SK-N-SH (cell line): ENCODE results near the gene CNTNAP2. TPM values are rescaled to one million over a fixed set of nuclear protein-coding genes. Genes with fewer than 3 reads are reported as not detected.

Experiments
- CTCF ChIA-PET: fragments of 300-600, 350-600 bp; formaldehyde crosslinking; extraction: SDS; loops from one replicate; lab custom pipeline; 2021; lab: Yijun Ruan, JAX
- POLR2A ChIA-PET: fragments of 350-600 bp; sonication (Branson Sonifier 250); formaldehyde crosslinking; extraction: SDS; loops from one replicate; lab custom pipeline; 2020; ENCODE audit warnings: antibody characterized with exemption, inconsistent platforms; lab: Yijun Ruan, JAX
- DNase-seq: peaks from one replicate; pipeline ENCODE4 v3.0.0; 2012
- H2AFZ ChIP-seq: fragments of 200-600 bp; sonication (generic); 2 replicates; pipeline ENCODE4 v1.8.1; 2016; ENCODE audit warnings: antibody characterized with exemption, mild to moderate bottlenecking, low read depth
- H3F3A ChIP-seq: fragments of 200-600 bp; sonication (generic); replicated peaks from 2 replicates; pipeline ENCODE3; 2016; ENCODE audit warnings: antibody characterized with exemption, mild to moderate bottlenecking; ENCODE audit not compliant: insufficient read depth
- H3K27ac ChIP-seq, 2 experiments: fragments of 200-500 bp in 1 of 2; fragments of 200-600 bp in 1 of 2; sonication (Bioruptor generic) in 1 of 2; sonication (generic), shearing (Covaris generic) in 1 of 2; 2 replicates each; pipeline versions ENCODE4 v1.5.1 to v1.6.1; 2014 to 2016; ENCODE audit warnings: low read depth in 2 of 2, inconsistent platforms in 1 of 2, low read length in 1 of 2, mild to moderate bottlenecking in 1 of 2, mixed read lengths in 1 of 2
- H3K27me3 ChIP-seq: fragments of 200-600 bp; sonication (generic), shearing (Covaris generic); 2 replicates; pipeline ENCODE4 v1.6.1; 2016; ENCODE audit warnings: mixed run types; ENCODE audit not compliant: insufficient read depth
- H3K36me3 ChIP-seq, 2 experiments: fragments of 200-500 bp in 1 of 2; fragments of 200-600 bp in 1 of 2; sonication (Bioruptor generic) in 1 of 2; sonication (generic) in 1 of 2; replicated peaks in 1 of 2; 2 replicates each; pipeline versions ENCODE3 to v1.5.1; 2014 to 2016; ENCODE audit warnings: low read length in 1 of 2, mild to moderate bottlenecking in 1 of 2; ENCODE audit not compliant: insufficient read depth in 2 of 2, control insufficient read depth in 1 of 2
- H3K4me1 ChIP-seq, 2 experiments: fragments of 200-500 bp in 1 of 2; fragments of 200-600 bp in 1 of 2; sonication (Bioruptor generic) in 1 of 2; sonication (generic), shearing (Covaris generic) in 1 of 2; 2 replicates each; pipeline versions ENCODE4 v1.5.1 to v1.6.1; 2014 to 2016; ENCODE audit warnings: low read depth in 1 of 2, low read length in 1 of 2, mixed run types in 1 of 2; ENCODE audit not compliant: insufficient read depth in 2 of 2, control insufficient read depth in 1 of 2
- H3K4me2 ChIP-seq: fragments of 200-600 bp; sonication (generic), shearing (Covaris generic); 2 replicates; pipeline ENCODE4 v1.6.1; 2017; ENCODE audit warnings: mixed run types
- H3K4me3 ChIP-seq, 2 experiments: fragments of 200-500 bp in 1 of 2; fragments of 200-600 bp in 1 of 2; sonication (Bioruptor generic) in 1 of 2; sonication (generic), shearing (Covaris generic) in 1 of 2; 2 replicates each; pipeline versions ENCODE4 v1.5.1 to v1.8.1; 2014 to 2016; ENCODE audit warnings: low read depth in 2 of 2, inconsistent platforms in 1 of 2, low read length in 1 of 2, mild to moderate bottlenecking in 1 of 2, mixed read lengths in 1 of 2, moderate library complexity in 1 of 2
- H3K79me2 ChIP-seq: fragments of 200-600 bp; sonication (generic); 2 replicates; pipeline ENCODE4 v1.8.1; 2017; ENCODE audit warnings: mild to moderate bottlenecking; ENCODE audit not compliant: insufficient read depth
- H3K9ac ChIP-seq: fragments of 200-600 bp; sonication (generic); 2 replicates; pipeline ENCODE4 v1.6.1; 2017; ENCODE audit warnings: mixed run types
- H3K9me2 ChIP-seq: fragments of 200-600 bp; sonication (generic); 2 replicates; pipeline ENCODE4 v1.6.1; 2017; ENCODE audit warnings: mixed run types
- H3K9me3 ChIP-seq: fragments of 200-600 bp; sonication (generic); 2 replicates; pipeline ENCODE4 v1.6.1; 2017; ENCODE audit warnings: mixed run types, mild to moderate bottlenecking, moderate library complexity
- H4K20me1 ChIP-seq: fragments of 200-600 bp; sonication (generic); 2 replicates; pipeline ENCODE4 v1.6.1; 2017; ENCODE audit warnings: mild to moderate bottlenecking, mixed run types; ENCODE audit not compliant: insufficient read depth
- CHD2 ChIP-seq: fragments of 150-350 bp; IDR thresholded peaks from 2 replicates; pipeline ENCODE4 v1.6.1; 2018; ENCODE audit warnings: low read length; ENCODE audit not compliant: partially characterized antibody
- CTCF ChIP-seq: fragments of 200-600 bp; sonication (generic); IDR thresholded peaks from 2 replicates; pipeline ENCODE4 v1.6.1; 2017; ENCODE audit warnings: antibody characterized with exemption, mild to moderate bottlenecking, moderate library complexity
- ELF1 ChIP-seq: IDR thresholded peaks from 2 replicates; pipeline ENCODE4 v1.4.0; 2012
- EZH2phosphoT487 ChIP-seq: fragments of 200-600 bp; sonication (generic); IDR thresholded peaks from 2 replicates; pipeline ENCODE4 v1.6.1; 2017; ENCODE audit warnings: low read depth, mixed run types, mild to moderate bottlenecking, antibody characterized with exemption, moderate library complexity, borderline replicate concordance
- FOXJ3 ChIP-seq: sonication (generic); formaldehyde crosslinking; IDR thresholded peaks from 2 replicates; pipeline ENCODE4 v1.5.1; 2020; ENCODE audit warnings: mild to moderate bottlenecking, missing genetic modification reagents
- IRF3 ChIP-seq: fragments of 150-350 bp; IDR thresholded peaks from 2 replicates; pipeline ENCODE4 v1.6.1; 2016; ENCODE audit warnings: mild to moderate bottlenecking, low read depth, low read length
- JUND ChIP-seq: IDR thresholded peaks from 2 replicates; pipeline ENCODE4 v1.4.0; 2012
- MAX ChIP-seq: IDR thresholded peaks from 2 replicates; pipeline ENCODE4 v1.4.0; 2012; ENCODE audit warnings: low read depth
- MEF2A ChIP-seq: IDR thresholded peaks from 2 replicates; pipeline ENCODE4 v1.4.0; 2012; ENCODE audit warnings: low read depth, borderline replicate concordance
- MXI1 ChIP-seq: IDR thresholded peaks from 2 replicates; pipeline ENCODE4 v1.6.1; 2012; ENCODE audit warnings: mild to moderate bottlenecking, low read depth, low read length, improper control_type of control experiment
- NFIC ChIP-seq: IDR thresholded peaks from 2 replicates; pipeline ENCODE4 v1.4.0; 2012; ENCODE audit warnings: borderline replicate concordance
- PBX3 ChIP-seq: IDR thresholded peaks from 2 replicates; pipeline ENCODE4; 2012
- POLR2AphosphoS5 ChIP-seq: IDR thresholded peaks from 2 replicates; pipeline ENCODE4 v1.6.1; 2012; ENCODE audit warnings: low read depth, low read length
- RAD21 ChIP-seq: IDR thresholded peaks from 2 replicates; pipeline ENCODE4 v1.6.1; 2012; ENCODE audit warnings: mild to moderate bottlenecking, low read length
- RCOR1 ChIP-seq: fragments of 150-350 bp; IDR thresholded peaks from 2 replicates; pipeline ENCODE4 v1.6.1; 2017; ENCODE audit warnings: antibody characterized with exemption, low read length
- SMC3 ChIP-seq: IDR thresholded peaks from 2 replicates; pipeline ENCODE4 v1.6.1; 2012; ENCODE audit warnings: low read depth, low read length, improper control_type of control experiment
- TAF1 ChIP-seq: IDR thresholded peaks from 2 replicates; pipeline ENCODE4 v1.6.1; 2012; ENCODE audit warnings: low read depth, mild to moderate bottlenecking, low read length, moderate library complexity, borderline replicate concordance
- USF1 ChIP-seq: IDR thresholded peaks from 2 replicates; pipeline ENCODE4 v1.4.0; 2012; ENCODE audit warnings: low read depth, borderline replicate concordance
- YY1 ChIP-seq: IDR thresholded peaks from 2 replicates; pipeline ENCODE4 v1.4.0; 2012; ENCODE audit warnings: low read depth, mild to moderate bottlenecking
- WGBS: methylation state at CpG from one replicate; pipeline ENCODE4 v1.1.6; 2017; ENCODE audit warnings: low lambda C conversion rate; 5-methylcytosine and 5-hydroxymethylcytosine counted together
- polyA plus RNA-seq, 3 experiments: library from polyadenylated mRNA; depleted of rRNA; stranded (reverse); fragments of >200 nt; gene quantifications; 2 replicates each; pipeline ENCODE4 v1.2.3, GENCODE V29; 2012

The CNTNAP2 gene
- polyA plus RNA-seq, 1 of the 3 experiments (the other 2 are of a cell fraction), result 3.4 TPM

- TF ChIP-seq IRF3, result no peak
- TF ChIP-seq MXI1, result no peak
- no peak for TF ChIP-seq RCOR1
- TF ChIP-seq USF1, result no peak
- TF ChIP-seq MAX, result no peak
- no peak for TF ChIP-seq TAF1
Observed at GRCh38 chr7:147810269-147810668, 1693.7 kb downstream of the CNTNAP2 start (continued).

- H3K79me2 ChIP-seq, result no peaks in the 10 kb centered on the region
- no peaks in the 10 kb centered on the region for H4K20me1 ChIP-seq
- H3K4me1 ChIP-seq, result no peaks in the 10 kb centered on the region; a peak in 1 of 4 replicates
- DNase-seq, result no peak
- H3F3A ChIP-seq, result no peaks in the 10 kb centered on the region
- H3K9me3 ChIP-seq, result no peaks in the 10 kb centered on the region
- no peak overlapping the region for H3K27ac ChIP-seq
- H3K4me3 ChIP-seq, result no peak overlapping the region
- H3K36me3 ChIP-seq, result no peaks in the 10 kb centered on the region
- CTCF ChIA-PET, result no interaction called here
- H3K4me2 ChIP-seq, result no peak overlapping the region
- no peak overlapping the region for H2AFZ ChIP-seq
- WGBS, result 80% methylated on average over 5 of the region's 5 CpGs
- no peaks in the 10 kb centered on the region for H3K27me3 ChIP-seq
- H3K9ac ChIP-seq, result no peak overlapping the region
- POLR2A ChIA-PET, result no interaction called here
- H3K9me2 ChIP-seq, result no peaks in the 10 kb centered on the region
- TF ChIP-seq RCOR1 (no peak), RAD21 (no peak), MXI1 (no peak)
Observed at GRCh38 chr7:147811923-147812322, 1695.3 kb downstream of the CNTNAP2 start.

- no peak overlapping the region for H3K9ac ChIP-seq
- ChIA-PET CTCF (interaction anchor here (0.6 to 1.9 kb wide), 5 partner anchors 16 to 1723 kb away, joined by 3 to 5 read pairs (median 3); no protein-coding TSS in a partner anchor), POLR2A (no interaction called here)
- no peaks in the 10 kb centered on the region; a peak in 1 of 4 replicates for H3K4me1 ChIP-seq
- no peaks in the 10 kb centered on the region for H3K36me3 ChIP-seq
- no peaks in the 10 kb centered on the region for H3K27me3 ChIP-seq
- H3K4me3 ChIP-seq, result no peak overlapping the region
- DNase-seq, result no peak
- no peak overlapping the region for H3K27ac ChIP-seq
- H3K4me2 ChIP-seq, result no peak overlapping the region
- no peak overlapping the region; the same call in 1 of the 2 replicates for H2AFZ ChIP-seq
- H3K9me3 ChIP-seq, result no peaks in the 10 kb centered on the region
- H3F3A ChIP-seq, result no peaks in the 10 kb centered on the region
- H3K9me2 ChIP-seq, result no peaks in the 10 kb centered on the region
- H3K79me2 ChIP-seq, result no peaks in the 10 kb centered on the region
- no peaks in the 10 kb centered on the region for H4K20me1 ChIP-seq
- TF ChIP-seq NFIC (no peak), MEF2A (no peak), ELF1 (no peak), IRF3 (no peak), YY1 (no peak), POLR2AphosphoS5 (no peak), FOXJ3 (CRISPR knock-in tag) (no peak), MAX (no peak), MXI1 (no peak), CHD2 (no peak), PBX3 (no peak), SMC3 (no peak), JUND (no peak), EZH2phosphoT487 (no peak), CTCF (no peak)
Observed at GRCh38 chr7:147813316-147813715, 1696.7 kb downstream of the CNTNAP2 start.
